Endodermal cell (in vitro differentiated cells): Measurements from ENCODE around the gene PDZRN4. TPM values are rescaled to one million over a fixed set of nuclear protein-coding genes. Genes with fewer than 3 reads are reported as not detected.

Experiments used
- DNase-seq: peaks from one replicate; pipeline ENCODE4 v3.0.0-alpha.2; 2017
- H3K27ac ChIP-seq: 2 replicates; pipeline ENCODE4 v1.5.1; 2013; ENCODE audit warnings: mild to moderate bottlenecking, low read depth, low read length, moderate library complexity
- H3K27me3 ChIP-seq: 2 replicates; pipeline ENCODE4 v1.6.1; 2013; ENCODE audit warnings: mild to moderate bottlenecking, low read length, moderate library complexity; ENCODE audit not compliant: insufficient read depth, control insufficient read depth, poor library complexity, severe bottlenecking
- H3K36me3 ChIP-seq: 2 replicates; pipeline ENCODE4 v1.7.0; 2013; ENCODE audit warnings: mild to moderate bottlenecking, low read length, moderate library complexity; ENCODE audit not compliant: control insufficient read depth, insufficient read depth
- H3K4me1 ChIP-seq: one replicate; pipeline ENCODE4 v1.7.0; 2013; ENCODE audit warnings: low read length; ENCODE audit not compliant: control insufficient read depth, insufficient read depth
- H3K4me3 ChIP-seq: 2 replicates; pipeline ENCODE4 v1.5.1; 2013; ENCODE audit warnings: mild to moderate bottlenecking, low read length, moderate library complexity
- H3K9ac ChIP-seq: 2 replicates; pipeline ENCODE4 v1.6.1; 2013; ENCODE audit warnings: mild to moderate bottlenecking, low read length, moderate library complexity; ENCODE audit not compliant: poor library complexity, severe bottlenecking; ENCODE audit errors: extremely low read depth
- H3K9me3 ChIP-seq: 2 replicates; pipeline ENCODE4 v1.6.1; 2013; ENCODE audit warnings: mild to moderate bottlenecking, low read length, moderate library complexity; ENCODE audit not compliant: control insufficient read depth
- H3K27ac Mint-ChIP-seq: 2 replicates; pipeline ENCODE4 v1.8.0; 2020; ENCODE audit warnings: mixed read lengths
- H3K27me3 Mint-ChIP-seq: 2 replicates; pipeline ENCODE4 v1.8.0; 2021; ENCODE audit warnings: mild to moderate bottlenecking, mixed read lengths; ENCODE audit not compliant: insufficient read depth
- H3K36me3 Mint-ChIP-seq: 2 replicates; pipeline ENCODE4 v1.8.0; 2020; ENCODE audit warnings: low read depth, mixed read lengths
- H3K4me1 Mint-ChIP-seq: 2 replicates; pipeline ENCODE4 v1.8.0; 2020; ENCODE audit warnings: mixed read lengths
- H3K4me3 Mint-ChIP-seq: 2 replicates; pipeline ENCODE4 v1.8.0; 2020; ENCODE audit warnings: mild to moderate bottlenecking, moderate library complexity, mixed read lengths
- H3K9me3 Mint-ChIP-seq: 2 replicates; pipeline ENCODE4 v1.8.0; 2020; ENCODE audit warnings: mild to moderate bottlenecking, mixed read lengths
- CTCF ChIP-seq: fragments of 200-600 bp; sonication (generic); conservative IDR thresholded peaks from 2 replicates; pipeline ENCODE4 v1.5.0; 2021; ENCODE audit warnings: antibody characterized with exemption, mild to moderate bottlenecking
- WGBS, 2 experiments: methylation state at CpG; one replicate each; pipeline versions ENCODE4 v1.1.5 to v1.1.7; 2013; ENCODE audit warnings: missing lambda C conversion rate in 2 of 2, mixed read lengths in 1 of 2; ENCODE audit not compliant: insufficient coverage in 1 of 2, insufficient read length in 1 of 2; 5-methylcytosine and 5-hydroxymethylcytosine counted together
- total RNA-seq, 2 donors: library from RNA; stranded (reverse); fragmentation: NEBNext Ultra II Directional in 1 of 2; extraction: Animal tissue kit (Norgen Biotek cat#: 25700) in 1 of 2; gene quantifications; 2 replicates in 1 of 2; 3 replicates in 1 of 2; pipeline ENCODE4 v1.2.1, GENCODE V29; 2021

Gene PDZRN4
- total RNA-seq, 2 donors from 2014 or later, result 1.6 to 1.9 TPM

- Histone ChIP-seq H3K4me3 (no peak overlapping the region), H3K36me3 (no peaks in the 10 kb centered on the region), H3K4me1 (peaks cover 9% of the 10 kb centered on the region), H3K27ac (peak overlapping the region; percentile 18), H3K27me3 (no peaks in the 10 kb centered on the region), H3K9me3 (peaks cover 20% of the 10 kb centered on the region), H3K9ac (no peak overlapping the region)
- no peak for TF ChIP-seq CTCF
- H3K27me3 Mint-ChIP-seq, result no peaks in the 10 kb centered on the region
- no peak overlapping the region for H3K4me3 Mint-ChIP-seq
- WGBS, 2 experiments, result 32% methylated on average over 3 of the region's 3 CpGs; no CpG with 5 or more reads in 1 of the 2 experiments
- no peak for DNase-seq
- H3K36me3 Mint-ChIP-seq, result peaks cover 1% of the 10 kb centered on the region
- H3K27ac Mint-ChIP-seq, result no peak overlapping the region
- peaks cover 35% of the 10 kb centered on the region for H3K4me1 Mint-ChIP-seq
- peaks cover 25% of the 10 kb centered on the region for H3K9me3 Mint-ChIP-seq
These were observed 148.0 kb downstream of the PDZRN4 start for GRCh38 chr12:41336041-41336549.

DNA sequence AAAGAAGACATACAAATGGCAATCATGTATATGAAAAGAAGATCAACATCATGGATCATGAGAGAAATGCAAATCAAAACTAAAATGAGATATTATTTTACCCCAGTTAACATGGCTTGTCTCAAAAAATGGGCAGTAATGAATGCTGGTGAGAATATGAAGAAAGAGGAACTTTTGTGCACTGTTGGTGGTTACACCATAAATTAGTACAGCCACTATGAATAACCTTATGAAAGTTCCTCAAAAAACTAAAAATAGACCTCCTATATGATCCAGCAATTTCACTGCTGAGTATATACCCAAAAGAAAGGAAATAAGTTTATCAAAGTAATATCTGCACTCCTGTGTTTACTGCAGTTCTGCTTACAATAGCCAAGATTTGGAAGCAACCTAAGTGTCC, 151.7 kb downstream of the PDZRN4 start:
- no peak for DNase-seq
- no peak overlapping the region for H3K27ac Mint-ChIP-seq

GRCh38 chr12:41344776-41345470, 156.8 kb downstream of the PDZRN4 start:
- 69 to 95% methylated on average over 3 to 7 of the region's 8 CpGs for WGBS, 2 experiments
- Mint-ChIP-seq H3K4me3 (no peak overlapping the region), H3K4me1 (peaks cover 8% of the 10 kb centered on the region), H3K9me3 (peaks cover 19% of the 10 kb centered on the region), H3K36me3 (no peaks in the 10 kb centered on the region), H3K27me3 (no peaks in the 10 kb centered on the region), H3K27ac (peak overlapping the region; percentile 44)
- H3K27ac ChIP-seq, result peak overlapping the region; percentile 80
- H3K9ac ChIP-seq, result no peak overlapping the region
- H3K27me3 ChIP-seq, result no peaks in the 10 kb centered on the region
- DNase-seq, result no peak
- H3K9me3 ChIP-seq, result peaks cover 21% of the 10 kb centered on the region
- H3K4me1 ChIP-seq, result peaks cover 4% of the 10 kb centered on the region
- no peaks in the 10 kb centered on the region for H3K36me3 ChIP-seq
- TF ChIP-seq CTCF, result no peak
- no peak overlapping the region for H3K4me3 ChIP-seq

More for the DNA sequence above, 151.7 kb downstream of the PDZRN4 start:
- Histone ChIP-seq H3K27me3 (no peaks in the 10 kb centered on the region), H3K9ac (no peak overlapping the region), H3K9me3 (peaks cover 35% of the 10 kb centered on the region), H3K4me1 (no peaks in the 10 kb centered on the region), H3K27ac (no peak overlapping the region), H3K36me3 (no peaks in the 10 kb centered on the region), H3K4me3 (no peak overlapping the region)
- Mint-ChIP-seq H3K9me3 (peaks cover 37% of the 10 kb centered on the region), H3K4me1 (peaks cover 13% of the 10 kb centered on the region), H3K4me3 (no peak overlapping the region), H3K36me3 (peaks cover 1% of the 10 kb centered on the region), H3K27me3 (no peaks in the 10 kb centered on the region)
- no peak for TF ChIP-seq CTCF
